MCF 10A (cell line): ENCODE data around the gene CABP2. TPM values are rescaled to one million over a fixed set of nuclear protein-coding genes. Genes with fewer than 3 reads are reported as not detected.

Experiments
- BruUV-seq: library from RNA; stranded (reverse); fragments of 400-500 nt; replicated peaks from 2 replicates; lab custom pipeline; 2021; lab: Mats Ljungman, UMichigan
- CTCF ChIA-PET: fragments of 300-600 bp; sonication (Branson Sonifier 250); formaldehyde crosslinking; extraction: SDS; loops from one replicate; lab custom pipeline; 2021; ENCODE audit warnings: antibody characterized with exemption, inconsistent platforms; lab: Yijun Ruan, JAX
- POLR2A ChIA-PET: fragments of 300-600, 350-650 bp; sonication (Branson Sonifier 250); formaldehyde crosslinking; extraction: SDS; loops from one replicate; lab custom pipeline; 2020; ENCODE audit warnings: antibody characterized with exemption, inconsistent platforms; lab: Yijun Ruan, JAX
- DNase-seq: peaks from one replicate; pipeline ENCODE4 v3.0.0-alpha.2; 2018; ENCODE audit not compliant: unreplicated experiment
- H3K27ac Mint-ChIP-seq: one replicate; pipeline ENCODE4 v1.8.0; 2022; ENCODE audit warnings: mild to moderate bottlenecking, low read depth, mixed read lengths; ENCODE audit not compliant: unreplicated experiment
- H3K27me3 Mint-ChIP-seq: one replicate; pipeline ENCODE4 v1.8.0; 2022; ENCODE audit warnings: mixed read lengths; ENCODE audit not compliant: insufficient read depth, unreplicated experiment
- H3K36me3 Mint-ChIP-seq: one replicate; pipeline ENCODE4 v1.8.0; 2022; ENCODE audit warnings: mild to moderate bottlenecking, moderate library complexity, mixed read lengths; ENCODE audit not compliant: insufficient read depth, unreplicated experiment
- H3K4me1 Mint-ChIP-seq: one replicate; pipeline ENCODE4 v1.8.0; 2022; ENCODE audit warnings: mixed read lengths; ENCODE audit not compliant: insufficient read depth, unreplicated experiment
- H3K4me3 Mint-ChIP-seq: one replicate; pipeline ENCODE4 v1.8.0; 2022; ENCODE audit warnings: mild to moderate bottlenecking, moderate library complexity, mixed read lengths; ENCODE audit not compliant: unreplicated experiment
- H3K9me3 Mint-ChIP-seq: one replicate; pipeline ENCODE4 v1.8.0; 2022; ENCODE audit warnings: mixed read lengths; ENCODE audit not compliant: unreplicated experiment
- intact Hi-C: fragments of 100-400 bp; cut with micrococcal nuclease; formaldehyde crosslinking; loops from 2 replicates; pipeline ENCODE4 v1.14.1; 2022
- microRNA-seq: library from miRNA; unstranded; fragments of <30 nt; microRNA quantifications from one replicate; pipeline ENCODE4 v1.2.0, GENCODE V29; 2022
- total RNA-seq: library from RNA; stranded (reverse); gene quantifications from 2 replicates; pipeline ENCODE4 v1.2.3, GENCODE V29; 2022
- TF ChIP-seq, protein P1 (sequence below): fragments of 200-600 bp; IDR thresholded peaks from one replicate; pipeline ENCODE4 v1.8.0; 2022; ENCODE audit warnings: antibody characterized with exemption, mild to moderate bottlenecking; ENCODE audit not compliant: unreplicated experiment

CABP2 gene
- total RNA-seq, 1 experiment from 2014 or later, result not detected

DNA sequence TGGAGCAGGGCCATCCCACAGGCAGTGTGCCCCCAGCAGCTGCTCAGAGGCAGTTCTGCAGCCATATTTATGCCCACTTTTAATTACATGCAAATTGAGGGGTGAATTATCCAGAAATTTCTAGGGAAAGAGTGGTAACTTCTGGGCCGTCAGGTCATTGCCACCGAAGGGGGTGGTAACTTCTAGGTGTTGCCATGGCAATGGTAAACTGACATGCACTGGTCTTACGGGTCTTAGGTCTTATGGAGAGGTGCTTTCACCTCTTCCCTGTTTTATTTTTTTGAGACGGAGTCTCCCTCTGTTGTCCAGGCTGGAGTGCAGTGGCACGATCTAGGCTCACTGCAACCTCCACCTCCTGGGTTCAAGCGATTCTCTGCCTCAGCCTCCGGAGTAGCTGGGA is 50.4 kb downstream of the CABP2 start:
- Mint-ChIP-seq H3K4me3 (no peak overlapping the region), H3K4me1 (peaks cover 1% of the 10 kb centered on the region), H3K36me3 (peaks cover 9% of the 10 kb centered on the region), H3K27me3 (no peaks in the 10 kb centered on the region), H3K27ac (no peak overlapping the region), H3K9me3 (no peaks in the 10 kb centered on the region)
- ChIA-PET POLR2A (no interaction called here), CTCF (interaction anchor here (0.7 kb wide), 1 partner anchor 72 kb away, joined by 3 read pairs; no protein-coding TSS in a partner anchor)
- intact Hi-C loops, result no loop called here
- no peak for DNase-seq
- no TSS peak for BruUV-seq
- TF ChIP-seq, protein P1, sequence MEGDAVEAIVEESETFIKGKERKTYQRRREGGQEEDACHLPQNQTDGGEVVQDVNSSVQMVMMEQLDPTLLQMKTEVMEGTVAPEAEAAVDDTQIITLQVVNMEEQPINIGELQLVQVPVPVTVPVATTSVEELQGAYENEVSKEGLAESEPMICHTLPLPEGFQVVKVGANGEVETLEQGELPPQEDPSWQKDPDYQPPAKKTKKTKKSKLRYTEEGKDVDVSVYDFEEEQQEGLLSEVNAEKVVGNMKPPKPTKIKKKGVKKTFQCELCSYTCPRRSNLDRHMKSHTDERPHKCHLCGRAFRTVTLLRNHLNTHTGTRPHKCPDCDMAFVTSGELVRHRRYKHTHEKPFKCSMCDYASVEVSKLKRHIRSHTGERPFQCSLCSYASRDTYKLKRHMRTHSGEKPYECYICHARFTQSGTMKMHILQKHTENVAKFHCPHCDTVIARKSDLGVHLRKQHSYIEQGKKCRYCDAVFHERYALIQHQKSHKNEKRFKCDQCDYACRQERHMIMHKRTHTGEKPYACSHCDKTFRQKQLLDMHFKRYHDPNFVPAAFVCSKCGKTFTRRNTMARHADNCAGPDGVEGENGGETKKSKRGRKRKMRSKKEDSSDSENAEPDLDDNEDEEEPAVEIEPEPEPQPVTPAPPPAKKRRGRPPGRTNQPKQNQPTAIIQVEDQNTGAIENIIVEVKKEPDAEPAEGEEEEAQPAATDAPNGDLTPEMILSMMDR, result no peak

DNA sequence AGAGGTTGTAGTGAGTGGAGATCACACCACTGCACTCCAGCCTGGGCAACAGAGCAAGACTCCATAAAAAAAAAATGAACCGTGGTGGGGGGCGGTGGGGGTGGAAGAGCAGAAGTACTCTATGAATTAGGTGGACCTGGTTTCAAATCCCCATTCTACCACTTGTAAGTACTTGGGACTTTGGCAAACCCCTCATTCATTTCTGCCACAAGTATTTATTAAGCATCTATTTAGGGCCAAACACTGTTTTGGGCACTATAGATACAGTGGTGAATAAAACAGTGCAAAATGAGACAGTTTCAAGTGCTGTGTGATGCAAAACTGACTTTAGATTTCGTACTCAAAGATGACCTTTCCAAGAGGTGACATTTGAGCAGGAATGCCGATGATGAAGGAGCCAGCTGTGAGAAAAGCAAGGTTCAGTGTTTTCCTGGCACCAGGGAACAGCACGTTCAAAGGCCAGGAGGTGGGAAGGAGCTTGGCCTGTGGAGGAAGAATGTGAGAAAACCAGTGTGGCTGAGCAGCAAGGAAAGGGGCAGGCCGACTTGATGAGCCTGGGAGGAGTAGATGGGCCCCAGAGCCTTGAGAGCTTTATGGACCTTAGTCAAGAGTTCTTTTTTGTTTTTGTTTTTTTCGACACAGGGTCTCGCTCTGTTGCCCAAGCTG is 52.8 kb downstream of the CABP2 start:
- ChIA-PET CTCF (interaction anchor here (0.6 to 1.2 kb wide), 4 partner anchors 30 to 114 kb away, joined by 3 to 8 read pairs (median 4); partner anchors contain the start of genes PITPNM1 and PPP1CA), POLR2A (interaction anchor here (0.7 to 1.9 kb wide), 3 partner anchors 13 to 35 kb away, joined by 3 to 9 read pairs (median 3); partner anchors contain the start of genes AIP and PITPNM1)
- H3K27me3 Mint-ChIP-seq, result no peaks in the 10 kb centered on the region
- peak overlapping the region; percentile 95 for H3K4me3 Mint-ChIP-seq
- H3K9me3 Mint-ChIP-seq, result no peaks in the 10 kb centered on the region
- BruUV-seq, result no TSS peak
- no peak for DNase-seq
- H3K36me3 Mint-ChIP-seq, result peaks cover 10% of the 10 kb centered on the region
- no peak overlapping the region for H3K27ac Mint-ChIP-seq
- intact Hi-C loops, result no loop called here
- TF ChIP-seq, protein P1, result no peak
- peaks cover 8% of the 10 kb centered on the region for H3K4me1 Mint-ChIP-seq

DNA sequence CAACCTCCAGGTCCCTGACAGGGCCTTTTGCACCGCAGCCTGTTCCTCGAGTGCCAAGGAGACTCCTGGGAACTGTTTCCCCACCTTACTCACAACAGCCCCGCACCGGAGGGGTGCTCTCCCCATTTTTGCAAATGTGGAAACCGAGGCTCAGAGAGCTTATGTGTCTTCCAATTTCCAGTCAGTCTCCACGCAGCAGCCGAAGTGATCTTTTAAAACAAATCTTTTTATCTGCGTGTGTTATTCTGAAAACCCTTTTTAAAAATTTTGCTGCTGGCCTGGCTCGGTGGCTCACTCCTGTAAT is 53.8 kb downstream of the CABP2 start:
- H3K27ac Mint-ChIP-seq, result no peak overlapping the region
- CTCF ChIA-PET, result interaction anchor here (0.6 to 1.2 kb wide), 8 partner anchors 16 to 239 kb away, joined by 3 to 8 read pairs (median 3); partner anchors contain the start of genes PITPNM1 and PPP1CA

More for the DNA sequence above, 53.8 kb downstream of the CABP2 start:
- DNase-seq, result no peak
- Mint-ChIP-seq H3K27me3 (no peaks in the 10 kb centered on the region), H3K4me3 (peak overlapping the region; percentile 95), H3K36me3 (peaks cover 10% of the 10 kb centered on the region), H3K4me1 (peaks cover 13% of the 10 kb centered on the region), H3K9me3 (no peaks in the 10 kb centered on the region)
- POLR2A ChIA-PET, result interaction anchor here (0.6 to 3.2 kb wide), 12 partner anchors 12 to 338 kb away, joined by 3 to 48 read pairs (median 4); partner anchors contain the start of genes AIP, CORO1B, GSTP1 and PITPNM1
- TF ChIP-seq, protein P1, result no peak
- BruUV-seq, result no TSS peak
- intact Hi-C loops, result loop anchor here (1.0 kb wide), 2 partner anchors 37 to 68 kb away; partner anchors contain the start of gene PPP1CA

Small RNA genes within 50 kb of the gene (microRNA-seq; reads per million reads assigned to microRNA genes)
- 1.2 reads per million for gene MIR6752

Other genes starting within 250 kb of the CABP2 start
- gene ANKRD13D, start 234.1 kb downstream of the CABP2 start, total RNA-seq, result 39.7 and 46.2 TPM in 2 replicates
- 31.7 and 38.0 TPM in 2 replicates for gene SSH3, start 219.9 kb downstream of the CABP2 start, total RNA-seq
- gene POLD4, start 169.9 kb downstream of the CABP2 start, total RNA-seq, result 54.8 and 79.9 TPM in 2 replicates
- gene CLCF1, start 149.8 kb downstream of the CABP2 start, total RNA-seq, result 5.8 and 7.0 TPM in 2 replicates
- 9.9 and 18.3 TPM in 2 replicates for gene RAD9A, start 131.5 kb downstream of the CABP2 start, total RNA-seq
- 123 and 143 TPM in 2 replicates for gene PPP1CA, start 121.6 kb downstream of the CABP2 start, total RNA-seq
- not detected in 2 replicates for gene TBC1D10C, start 119.4 kb downstream of the CABP2 start, total RNA-seq
- gene CARNS1, start 107.8 kb downstream of the CABP2 start, total RNA-seq, result 0.07 TPM in 1 of 2 replicates, not detected in the other
- 49.8 and 60.1 TPM in 2 replicates for gene RPS6KB2, start 95.0 kb downstream of the CABP2 start, total RNA-seq
- 0.54 and 0.86 TPM in 2 replicates for gene PTPRCAP, start 85.8 kb downstream of the CABP2 start, total RNA-seq
- gene CORO1B, start 80.0 kb downstream of the CABP2 start, total RNA-seq, result 44.9 and 59.8 TPM in 2 replicates
- not detected in 2 replicates for gene GPR152, start 70.7 kb downstream of the CABP2 start, total RNA-seq
- not detected in 2 replicates for gene CABP4, start 68.1 kb downstream of the CABP2 start, total RNA-seq
- 49.7 and 50.1 TPM in 2 replicates for gene TMEM134, start 54.2 kb downstream of the CABP2 start, total RNA-seq
- 28.7 and 30.5 TPM in 2 replicates for gene AIP, start 40.4 kb downstream of the CABP2 start, total RNA-seq
- 38.7 and 51.0 TPM in 2 replicates for gene PITPNM1, start 18.1 kb downstream of the CABP2 start, total RNA-seq
- gene CDK2AP2, start 15.3 kb downstream of the CABP2 start, total RNA-seq, result 93.7 and 136 TPM in 2 replicates
- gene GSTP1, start 60.4 kb upstream of the CABP2 start, total RNA-seq, result 1,641 and 1,733 TPM in 2 replicates
- 158 and 223 TPM in 2 replicates for gene NDUFV1, start 83.5 kb upstream of the CABP2 start, total RNA-seq
- 3.6 and 6.9 TPM in 2 replicates for gene NUDT8, start 106.5 kb upstream of the CABP2 start, total RNA-seq
- not detected in 2 replicates for gene TBX10, start 116.3 kb upstream of the CABP2 start, total RNA-seq
- not detected in 2 replicates for gene ACY3, start 127.3 kb upstream of the CABP2 start, total RNA-seq
- not detected in 2 replicates for gene ALDH3B2, start 151.2 kb upstream of the CABP2 start, total RNA-seq